ENCODE measurements around the gene PRKCA. TPM values are rescaled to one million over a fixed set of nuclear protein-coding genes. Genes with fewer than 3 reads are reported as not detected.
"Not testable (repeated sequence)": the region's sequence is repeated elsewhere in the genome, so short reads cannot be mapped to it uniquely, and the experiment has no call there.

The PRKCA gene
- total RNA-seq, 1 donor from 2014 or later = 16.4 TPM

DNA sequence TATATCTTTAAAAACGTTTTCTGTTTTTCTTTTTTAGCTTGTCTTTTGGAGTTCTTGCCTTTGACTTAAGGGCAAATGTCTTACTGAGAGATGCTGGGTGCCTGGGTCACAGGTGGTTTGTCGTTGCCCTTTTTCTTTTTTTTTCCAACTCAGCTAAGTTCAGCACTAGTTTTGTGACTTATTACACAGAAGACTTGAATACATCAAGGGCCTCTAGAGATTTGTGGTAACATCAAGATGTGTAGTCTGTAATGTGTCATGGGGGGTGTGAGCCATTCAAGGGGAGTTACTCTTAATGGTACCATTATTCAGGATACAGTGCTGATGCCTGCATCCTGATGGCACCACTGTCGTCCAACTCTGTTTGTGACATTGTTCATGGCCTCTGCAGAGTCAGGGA is 95.1 kb downstream of the PRKCA start:
- Mint-ChIP-seq H3K27me3 (no peaks in the 10 kb centered on the region), H3K4me1 (ENCODE audit: low read depth) (no peaks in the 10 kb centered on the region), H3K4me3 (ENCODE audit: low read depth) (no peak overlapping the region), H3K36me3 (ENCODE audit: insufficient read depth) (no peaks in the 10 kb centered on the region), H3K9me3 (ENCODE audit: low read depth) (no peaks in the 10 kb centered on the region), H3K27ac (no peak overlapping the region)
- no peak for TF ChIP-seq CTCF (IDR thresholded peaks at IDR 0.05; ENCODE audit: unreplicated experiment)
- no peak for DNase-seq (ENCODE audit: low spot score, unreplicated experiment)

GRCh38 chr17:66398059-66398458 is 95.6 kb downstream of the PRKCA start:
- no peaks in the 10 kb centered on the region for H3K36me3 Mint-ChIP-seq (ENCODE audit: insufficient read depth)

DNA sequence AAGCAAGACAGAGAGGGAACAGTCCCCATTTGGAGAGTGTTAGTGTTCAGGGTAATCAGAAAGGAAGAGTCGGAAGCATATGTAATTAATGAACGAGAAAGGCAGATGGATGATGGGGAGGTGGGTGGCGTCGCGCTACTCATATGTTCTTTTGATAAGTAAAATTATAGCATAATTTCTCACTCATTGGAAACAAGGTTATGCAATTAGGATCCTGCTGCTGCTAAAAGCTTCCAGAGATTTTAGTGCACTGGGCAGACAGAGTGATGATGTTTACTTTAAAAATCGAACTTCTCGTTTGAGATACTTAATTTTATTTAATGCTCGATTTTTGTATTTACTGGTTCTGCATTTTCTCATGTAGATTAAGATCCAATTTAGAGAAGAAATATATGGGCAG is 96.2 kb downstream of the PRKCA start:
- Mint-ChIP-seq H3K27me3 (no peaks in the 10 kb centered on the region), H3K9me3 (ENCODE audit: low read depth) (no peaks in the 10 kb centered on the region), H3K4me3 (ENCODE audit: low read depth) (no peak overlapping the region), H3K27ac (no peak overlapping the region), H3K4me1 (ENCODE audit: low read depth) (no peaks in the 10 kb centered on the region), H3K36me3 (ENCODE audit: insufficient read depth) (no peaks in the 10 kb centered on the region)
- no peak for DNase-seq (ENCODE audit: low spot score, unreplicated experiment)
- no peak for TF ChIP-seq CTCF (IDR thresholded peaks at IDR 0.05; ENCODE audit: unreplicated experiment)

More at GRCh38 chr17:66398059-66398458, 95.6 kb downstream of the PRKCA start:
- no peaks in the 10 kb centered on the region for H3K27me3 Mint-ChIP-seq
- H3K9me3 Mint-ChIP-seq (ENCODE audit: low read depth) = no peaks in the 10 kb centered on the region
- no peak for DNase-seq (ENCODE audit: low spot score, unreplicated experiment)
- no peak overlapping the region for H3K27ac Mint-ChIP-seq
- H3K4me1 Mint-ChIP-seq (ENCODE audit: low read depth) = no peaks in the 10 kb centered on the region
- TF ChIP-seq CTCF (IDR thresholded peaks at IDR 0.05; ENCODE audit: unreplicated experiment) = no peak
- H3K4me3 Mint-ChIP-seq (ENCODE audit: low read depth) = no peak overlapping the region

- Mint-ChIP-seq H3K27me3 (no peaks in the 10 kb centered on the region), H3K27ac (no peak overlapping the region)
Measured at GRCh38 chr17:66399441-66399840, 97.0 kb downstream of the PRKCA start.

GRCh38 chr17:66400041-66400688 is 97.8 kb downstream of the PRKCA start:
- H3K4me3 Mint-ChIP-seq (ENCODE audit: low read depth); H3K36me3 Mint-ChIP-seq (ENCODE audit: insufficient read depth); H3K4me1 Mint-ChIP-seq (ENCODE audit: low read depth); H3K27me3 Mint-ChIP-seq; H3K9me3 Mint-ChIP-seq (ENCODE audit: low read depth); DNase-seq (ENCODE audit: low spot score, unreplicated experiment); H3K27ac Mint-ChIP-seq: not testable (repeated sequence)

More at GRCh38 chr17:66399441-66399840, 97.0 kb downstream of the PRKCA start:
- Mint-ChIP-seq H3K9me3 (ENCODE audit: low read depth) (no peaks in the 10 kb centered on the region), H3K36me3 (ENCODE audit: insufficient read depth) (no peaks in the 10 kb centered on the region), H3K4me3 (ENCODE audit: low read depth) (no peak overlapping the region), H3K4me1 (ENCODE audit: low read depth) (peaks cover 4% of the 10 kb centered on the region)
- TF ChIP-seq CTCF (IDR thresholded peaks at IDR 0.05; ENCODE audit: unreplicated experiment) = no peak
- no peak for DNase-seq (ENCODE audit: low spot score, unreplicated experiment)

- no peak for DNase-seq (ENCODE audit: low spot score, unreplicated experiment)
- no peaks in the 10 kb centered on the region for H3K27me3 Mint-ChIP-seq
- no peaks in the 10 kb centered on the region for H3K36me3 Mint-ChIP-seq (ENCODE audit: insufficient read depth)
- H3K4me3 Mint-ChIP-seq (ENCODE audit: low read depth) = no peak overlapping the region
- H3K27ac Mint-ChIP-seq = no peak overlapping the region
- no peak for TF ChIP-seq CTCF (IDR thresholded peaks at IDR 0.05; ENCODE audit: unreplicated experiment)
- H3K9me3 Mint-ChIP-seq (ENCODE audit: low read depth) = no peaks in the 10 kb centered on the region
- H3K4me1 Mint-ChIP-seq (ENCODE audit: low read depth) = peaks cover 4% of the 10 kb centered on the region
Measured at GRCh38 chr17:66400698-66401097, 98.3 kb downstream of the PRKCA start.

Measured in progenitor cell of endocrine pancreas (in vitro differentiated cells).